ENCODE data around the gene ZKSCAN2.

The ZKSCAN2 gene

DNA sequence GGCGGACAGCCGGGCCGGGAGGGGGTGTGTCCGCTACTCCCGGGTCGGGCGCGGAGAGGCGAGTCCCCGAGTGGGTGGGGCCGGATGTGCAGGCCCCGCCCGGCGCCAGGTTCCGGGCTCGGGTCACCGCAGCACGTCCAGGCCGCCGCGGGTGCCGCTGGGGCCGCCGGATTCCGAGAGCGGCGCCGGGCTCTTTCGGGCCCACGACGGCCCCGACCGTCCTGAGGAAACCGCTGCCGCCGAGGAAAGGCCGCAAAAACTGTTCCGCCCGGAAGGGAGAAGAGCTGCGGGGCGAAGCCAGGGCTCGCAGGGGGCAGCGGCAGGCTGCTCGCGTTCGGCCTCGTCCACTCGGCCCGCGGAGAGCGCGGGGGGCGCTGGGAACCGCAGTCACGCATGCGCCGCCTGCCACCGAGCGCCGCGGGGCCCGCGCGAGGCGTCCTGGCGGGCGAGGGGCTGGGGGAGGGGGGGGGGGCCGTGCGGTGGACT, at the start of gene ZKSCAN2:
Gene ZKSCAN2 (minus strand): TSS at position 376 of the 486 bp plus-strand sequence. CDS start 718 bp downstream, outside the sequence.
- DNase-seq (ENCODE audit: low read depth, low spot score) = peak; percentile 60

DNA sequence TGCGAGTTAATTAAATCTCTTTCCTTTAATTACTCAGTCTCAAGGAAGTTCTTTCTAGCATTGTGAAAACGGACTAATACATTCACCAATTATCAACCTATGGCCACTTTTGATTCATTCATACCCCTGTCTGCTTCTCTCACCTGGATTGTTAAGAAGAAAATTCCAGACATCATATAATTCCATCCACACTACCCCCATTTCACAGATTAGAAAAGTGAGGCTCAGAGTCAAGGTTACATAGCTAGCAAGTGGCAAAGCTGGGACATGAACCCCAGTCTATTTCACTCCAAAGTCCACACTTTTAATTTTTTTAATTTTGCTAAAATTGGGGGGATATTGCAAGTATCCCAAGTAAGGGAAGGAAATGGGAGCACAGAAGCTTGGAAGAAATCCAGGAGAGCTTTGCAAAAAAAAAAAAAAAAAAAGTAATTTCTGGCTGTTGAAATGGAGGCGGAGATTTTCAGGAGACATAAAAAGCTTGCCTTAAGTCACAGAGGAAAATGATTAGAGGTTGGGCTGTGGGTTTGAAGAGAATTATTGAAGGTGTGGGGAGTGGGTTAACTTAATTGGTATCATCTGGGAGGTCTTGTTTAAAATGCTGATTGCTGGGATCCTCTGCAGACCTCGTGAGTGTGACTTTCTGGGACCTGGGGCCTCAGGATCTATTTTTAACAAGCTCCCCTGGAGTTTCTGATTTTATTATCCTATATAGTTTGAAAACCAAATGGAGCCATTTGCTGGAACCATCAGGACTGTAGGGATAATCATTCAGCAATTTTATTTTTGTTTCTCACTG, 42.3 kb upstream of the ZKSCAN2 start:
- DNase-seq (ENCODE audit: low read depth, low spot score) = no peak

DNA sequence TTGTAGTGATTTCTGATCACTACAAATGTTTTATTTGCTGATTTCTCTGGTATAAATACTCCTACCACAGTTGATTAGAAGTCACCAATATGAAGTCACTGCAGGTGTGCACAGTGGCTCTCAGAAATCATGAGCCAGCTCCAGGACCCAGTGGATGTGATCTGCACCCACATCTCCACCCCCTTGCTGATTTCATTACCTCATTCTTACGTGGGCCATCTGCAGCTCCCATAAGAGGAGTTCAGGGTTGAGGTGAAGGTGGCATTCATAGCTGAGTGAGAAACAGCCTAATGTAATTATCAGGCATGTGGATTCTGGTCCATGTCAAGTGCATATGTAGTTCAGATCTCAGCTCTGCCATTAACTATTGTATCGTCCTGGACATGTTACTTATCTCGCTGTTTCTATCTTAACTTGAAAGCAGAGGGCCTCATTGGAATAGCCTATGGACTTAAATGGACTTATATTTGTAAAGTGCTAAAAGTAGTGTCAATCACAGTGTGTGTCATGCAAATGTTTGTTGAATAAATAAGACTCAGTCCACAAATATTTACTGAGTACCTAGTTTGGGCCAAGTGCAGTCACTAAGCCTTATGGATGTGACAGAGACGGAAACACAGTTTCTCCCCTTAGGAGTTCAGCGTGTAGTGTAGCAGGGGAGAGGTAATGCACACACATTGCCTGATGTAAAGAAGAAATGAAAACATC, 40.7 kb upstream of the ZKSCAN2 start:
- DNase-seq (ENCODE audit: low read depth, low spot score) = no peak

DNA sequence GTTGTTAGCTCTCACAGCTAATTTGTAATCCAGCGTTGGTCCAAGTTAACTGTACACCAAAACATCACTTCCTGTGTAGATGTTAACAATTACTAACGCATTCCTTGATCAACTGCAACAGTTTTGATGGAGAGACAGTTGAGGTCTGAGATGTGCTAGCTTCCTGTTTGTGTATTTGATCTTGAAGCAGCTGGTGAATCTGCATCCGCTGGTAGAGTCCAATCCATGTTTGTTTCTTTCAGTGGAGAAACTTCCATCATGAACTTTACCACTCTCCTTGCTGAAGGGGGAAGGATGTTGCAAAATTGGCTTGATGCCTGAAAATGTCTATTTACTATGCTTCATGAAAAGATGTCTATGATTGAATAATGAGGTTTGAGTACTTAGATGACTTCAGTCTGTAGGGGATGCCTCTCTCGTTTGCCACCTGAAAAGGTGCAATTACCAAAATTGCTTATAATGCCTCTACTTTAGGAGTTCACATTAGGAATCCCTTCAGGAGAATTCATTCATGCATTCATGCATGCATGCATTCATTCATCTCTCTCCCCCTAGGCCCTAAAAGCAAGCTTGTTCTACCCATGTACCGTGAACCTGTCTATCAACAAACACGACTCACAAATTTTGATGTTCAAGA, 39.6 kb upstream of the ZKSCAN2 start:
- no peak for DNase-seq (ENCODE audit: low read depth, low spot score)

DNA sequence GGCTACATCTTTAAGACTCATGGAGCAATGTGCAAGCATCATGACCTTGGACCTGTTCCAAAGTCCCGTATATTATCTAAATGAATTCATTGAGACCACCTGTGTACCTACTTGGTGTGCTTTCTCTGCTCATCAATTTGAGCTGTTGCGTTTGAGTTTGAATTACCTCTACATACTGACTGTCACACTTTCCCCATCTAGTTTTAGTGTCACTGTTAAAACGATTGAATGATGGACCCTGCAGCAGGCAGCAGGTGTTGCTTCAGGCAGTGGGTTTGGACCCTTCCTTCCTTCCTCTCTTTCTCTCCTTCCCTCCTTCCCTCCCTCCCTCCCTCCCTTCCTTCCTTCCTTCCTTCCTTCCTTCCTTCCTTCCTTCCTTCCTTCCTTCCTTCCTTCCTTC, 33.9 kb upstream of the ZKSCAN2 start:
- no peak for DNase-seq (ENCODE audit: low read depth, low spot score)

DNA sequence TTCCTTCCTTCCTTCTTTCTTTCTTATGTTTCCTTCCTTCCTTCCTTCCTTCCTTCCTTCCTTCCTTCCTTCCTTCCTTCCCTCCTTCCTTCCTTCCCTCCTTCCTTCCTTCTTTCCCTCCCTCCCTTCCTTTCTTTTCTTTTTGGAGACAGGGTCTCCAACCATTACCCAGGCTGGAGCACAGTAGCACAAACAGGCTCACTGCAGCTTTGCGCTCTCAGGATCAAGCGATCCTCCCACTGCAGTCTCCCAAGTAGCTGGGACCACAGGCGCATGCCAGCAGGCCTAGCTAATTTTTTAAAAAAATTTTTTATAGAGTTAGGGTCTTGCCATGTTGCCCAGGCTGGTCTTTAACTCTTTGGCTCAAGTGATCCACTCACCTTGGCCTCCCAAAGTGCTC, 31.8 kb upstream of the ZKSCAN2 start:
- DNase-seq (ENCODE audit: low read depth, low spot score) = no peak

DNA sequence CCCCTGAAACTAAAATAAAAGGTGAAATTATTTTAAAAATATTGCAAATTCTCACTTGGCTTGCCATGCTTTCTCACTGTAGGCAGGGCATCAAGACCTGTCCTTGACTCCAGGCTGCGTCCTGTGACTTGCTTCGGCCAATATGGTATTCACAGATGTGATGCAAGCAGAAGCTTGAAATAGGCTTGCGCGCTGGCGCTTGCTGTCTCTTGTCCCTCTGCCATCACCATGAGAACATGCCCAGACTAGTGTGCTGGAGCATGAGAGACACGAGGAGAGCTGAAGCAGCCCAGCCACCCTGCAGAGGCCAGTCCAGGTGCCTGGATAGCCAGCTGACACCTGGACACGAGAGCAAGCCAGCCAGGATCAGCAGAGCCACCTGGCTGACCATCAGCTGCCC, 21.8 kb upstream of the ZKSCAN2 start:
- no peak for DNase-seq (ENCODE audit: low read depth, low spot score)

DNA sequence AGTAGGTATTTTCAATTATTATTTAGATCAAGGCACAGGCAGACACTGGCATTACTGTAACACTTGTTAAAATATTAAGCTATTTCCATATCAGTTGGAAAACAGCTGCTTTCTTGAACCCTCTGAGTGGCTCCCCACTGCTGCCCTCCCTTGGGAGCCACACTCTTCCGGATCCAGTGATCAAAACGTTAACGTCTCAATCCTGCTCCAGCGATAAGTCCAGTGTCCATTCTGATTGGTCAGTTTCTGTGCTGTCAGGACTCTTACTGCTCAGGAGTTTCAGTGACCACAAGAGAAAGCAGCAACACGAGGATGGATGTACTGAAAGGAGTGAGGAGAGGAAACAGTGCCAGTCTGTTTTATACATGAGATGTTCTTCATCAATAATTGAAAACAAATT, 13.8 kb upstream of the ZKSCAN2 start:
- DNase-seq (ENCODE audit: low read depth, low spot score) = no peak

DNA sequence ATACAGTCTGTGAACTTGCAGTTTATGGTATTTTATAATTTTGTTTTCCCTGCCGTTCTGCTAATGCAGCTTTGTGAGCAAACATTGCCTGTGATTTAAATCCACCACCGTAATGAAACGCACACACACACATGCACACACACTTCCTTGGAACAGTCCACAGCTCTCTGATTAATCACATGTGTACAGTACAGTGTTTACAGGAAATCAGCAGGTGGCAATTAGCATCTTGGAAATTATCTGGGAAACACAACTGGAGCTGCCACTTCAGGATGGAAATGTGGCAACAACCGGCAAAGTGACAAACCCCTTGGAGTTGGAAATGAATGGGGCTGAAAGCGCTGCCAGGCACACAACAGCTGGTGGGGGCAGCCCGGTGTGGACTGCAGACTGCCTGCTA, 12.9 kb upstream of the ZKSCAN2 start:
- no peak for DNase-seq (ENCODE audit: low read depth, low spot score)

DNA sequence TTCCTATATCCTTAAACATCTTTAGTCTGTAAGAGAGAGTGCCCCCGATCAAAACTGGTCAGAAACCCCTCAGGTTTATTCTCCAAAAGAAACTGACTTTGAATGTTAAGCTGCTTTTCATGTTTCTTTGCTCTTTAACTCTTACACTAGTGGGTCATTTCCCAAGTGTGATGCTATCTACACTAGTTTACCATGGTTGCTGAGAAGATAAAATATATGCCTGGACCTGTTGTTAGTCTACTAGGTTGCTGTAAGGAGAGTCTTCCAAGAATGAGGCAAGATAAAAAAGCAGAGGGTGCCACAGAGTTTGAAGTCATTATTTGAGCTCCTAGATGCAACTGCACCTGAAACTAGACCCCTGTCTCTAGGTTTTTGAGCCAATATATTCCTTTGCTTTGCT, 12.2 kb upstream of the ZKSCAN2 start:
- no peak for DNase-seq (ENCODE audit: low read depth, low spot score)

DNA sequence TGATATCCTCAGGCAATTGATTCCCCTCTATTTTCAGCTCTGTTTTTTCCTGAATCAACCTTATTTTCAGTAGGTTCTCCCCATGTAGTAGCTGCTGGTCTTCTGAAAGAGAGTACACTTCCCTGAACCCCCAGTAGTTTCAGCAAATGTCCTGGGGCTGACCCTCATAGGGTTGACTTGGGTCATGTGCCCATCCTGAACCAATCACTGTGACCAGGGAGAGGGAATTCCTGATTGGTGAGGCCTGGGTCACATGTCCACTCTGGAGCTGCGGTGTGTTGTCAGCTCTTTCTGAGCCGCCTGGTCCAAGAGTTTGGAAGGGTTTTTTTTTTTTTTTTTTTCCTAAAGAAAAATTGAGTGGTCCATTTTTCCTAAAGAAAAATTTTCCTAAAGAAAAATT, 8.3 kb upstream of the ZKSCAN2 start:
- no peak for DNase-seq (ENCODE audit: low read depth, low spot score)

DNA sequence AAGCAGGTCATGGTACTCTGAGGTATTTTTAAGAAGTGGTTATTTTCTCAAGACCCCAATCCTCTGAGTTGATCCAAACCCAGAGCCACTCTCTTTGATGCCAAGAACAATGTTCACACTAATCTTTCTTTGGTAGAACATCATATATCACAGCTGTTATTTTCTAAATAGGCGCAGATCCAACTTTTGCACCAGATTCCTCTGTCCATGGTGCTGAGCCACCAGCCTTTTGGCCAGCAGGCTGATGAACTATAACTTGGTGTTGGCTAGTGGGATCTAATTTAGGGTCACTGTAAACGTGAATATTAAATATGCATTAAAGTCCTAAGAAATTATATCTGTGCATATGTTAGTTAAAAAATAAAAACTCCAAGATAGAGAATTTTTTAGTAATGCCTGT, 7.0 kb upstream of the ZKSCAN2 start:
- DNase-seq (ENCODE audit: low read depth, low spot score) = no peak

DNA sequence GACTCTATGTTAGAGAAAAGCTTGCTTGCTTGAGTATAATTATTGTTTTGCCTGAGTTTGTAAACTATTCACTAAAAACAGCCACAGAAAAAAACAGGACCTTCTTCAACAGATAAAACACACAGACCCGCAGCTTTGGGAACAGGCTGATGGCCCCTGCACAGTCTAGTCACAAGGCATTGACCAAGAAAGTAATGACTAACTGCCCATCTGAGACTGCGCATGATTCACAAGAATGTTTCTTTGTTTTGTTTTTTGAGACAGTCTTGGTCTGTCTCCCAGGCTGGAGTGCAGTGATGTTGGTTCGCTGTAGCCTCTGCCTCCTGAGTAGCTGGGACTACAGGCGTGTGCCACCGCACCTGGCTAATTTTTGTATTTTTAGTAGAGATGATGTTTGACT, 2.8 kb upstream of the ZKSCAN2 start:
- DNase-seq (ENCODE audit: low read depth, low spot score) = no peak

DNA sequence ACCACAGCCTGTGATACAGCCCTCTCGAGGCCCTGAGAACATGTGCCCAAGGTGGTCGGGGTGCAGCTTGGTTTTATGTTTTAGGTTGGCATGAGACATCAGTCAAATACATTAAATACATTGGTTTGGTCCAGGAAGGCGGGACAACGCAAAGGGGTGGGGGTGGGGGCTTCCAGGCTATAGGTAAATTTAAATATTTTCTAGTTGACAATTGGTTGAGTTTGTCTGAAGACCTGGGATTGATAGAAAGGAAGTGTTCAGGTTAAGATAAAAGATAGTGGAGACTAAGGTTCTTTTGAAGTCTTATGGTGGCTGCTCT, 1.2 kb upstream of the ZKSCAN2 start:
- no peak for DNase-seq (ENCODE audit: low read depth, low spot score)

DNA sequence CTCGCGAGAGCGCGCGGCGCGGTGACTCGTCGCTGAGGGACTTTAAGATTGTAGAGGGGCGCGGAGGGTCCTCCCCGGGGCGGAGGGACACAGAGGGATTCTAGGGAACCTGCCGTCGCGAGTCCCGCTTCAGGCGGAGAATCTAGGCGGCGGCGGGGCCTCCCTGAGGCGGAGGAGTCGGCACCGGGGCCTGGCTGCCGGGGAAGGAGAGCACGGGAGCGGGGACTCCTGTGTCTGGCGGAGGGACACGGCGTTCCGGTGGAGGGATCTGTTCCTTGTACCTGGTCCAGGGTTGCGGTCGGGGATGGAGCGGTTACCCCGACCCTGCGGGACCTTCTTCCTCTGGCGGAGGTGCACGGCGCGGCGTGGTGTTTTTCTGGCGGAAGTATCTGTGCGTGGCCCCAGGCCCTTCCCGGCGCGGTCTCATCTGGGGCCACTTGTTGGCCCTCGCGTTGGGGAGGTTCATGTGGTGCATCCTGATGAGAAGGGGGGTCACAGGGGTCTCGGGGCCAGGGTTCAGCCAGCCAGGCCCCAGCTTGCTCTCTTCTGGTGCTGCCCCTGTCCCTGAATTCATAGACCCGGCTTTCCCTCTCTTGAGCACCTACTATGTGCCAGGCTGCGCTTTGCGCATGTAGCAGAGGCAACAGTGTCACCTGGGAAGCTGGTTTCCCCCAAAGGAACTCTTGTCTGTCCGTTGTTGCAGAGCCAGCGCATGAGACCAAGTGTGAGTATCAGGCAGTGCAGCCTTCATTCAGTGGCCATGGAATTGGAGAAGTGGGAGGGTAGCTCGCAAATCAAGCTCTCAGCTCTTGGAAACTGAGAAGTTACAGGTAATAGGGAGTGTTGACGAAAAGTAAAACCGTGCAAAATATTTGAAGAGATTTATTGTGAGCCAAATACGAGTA, 563 bp upstream of the ZKSCAN2 start:
- DNase-seq (ENCODE audit: low read depth, low spot score) = peak; percentile 57

DNA sequence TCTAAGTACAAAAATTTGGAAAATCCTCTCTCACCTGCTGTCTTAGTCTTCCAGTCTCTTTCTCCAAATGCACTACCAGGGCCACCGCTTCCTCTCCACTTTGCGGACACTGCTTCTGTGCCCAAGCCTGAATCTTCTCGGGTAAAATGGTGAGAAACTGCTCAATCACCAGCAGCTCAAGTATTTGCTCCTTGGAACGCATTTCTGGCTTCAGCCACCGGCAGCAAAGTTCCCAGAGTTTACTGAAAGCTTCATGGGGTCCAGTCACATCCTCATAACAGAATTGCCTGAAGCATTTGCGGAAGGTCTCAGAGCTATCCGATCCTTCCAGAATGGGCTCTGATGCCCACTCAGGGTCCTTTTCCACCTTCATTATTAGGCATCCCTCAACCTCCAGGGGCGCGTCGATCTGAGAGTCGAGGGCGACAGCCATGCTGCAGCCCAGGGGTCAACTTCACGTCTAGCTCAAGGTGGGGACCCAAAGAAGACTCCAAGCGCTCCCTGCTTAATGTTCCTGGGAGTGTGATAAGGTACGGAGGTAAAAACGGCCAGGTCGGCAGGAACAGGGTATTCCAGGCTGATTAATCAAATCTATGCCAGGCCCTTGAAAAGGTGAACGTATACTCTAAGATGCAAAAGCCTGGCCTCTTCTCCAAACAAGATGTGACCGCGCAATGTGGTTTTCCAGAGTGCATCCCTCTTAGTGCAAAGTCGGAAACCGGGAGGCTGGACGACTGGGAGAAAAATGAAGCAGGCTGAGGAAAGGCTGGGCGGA, 763 bp downstream of the ZKSCAN2 start:
- DNase-seq (ENCODE audit: low read depth, low spot score) = no peak

DNA sequence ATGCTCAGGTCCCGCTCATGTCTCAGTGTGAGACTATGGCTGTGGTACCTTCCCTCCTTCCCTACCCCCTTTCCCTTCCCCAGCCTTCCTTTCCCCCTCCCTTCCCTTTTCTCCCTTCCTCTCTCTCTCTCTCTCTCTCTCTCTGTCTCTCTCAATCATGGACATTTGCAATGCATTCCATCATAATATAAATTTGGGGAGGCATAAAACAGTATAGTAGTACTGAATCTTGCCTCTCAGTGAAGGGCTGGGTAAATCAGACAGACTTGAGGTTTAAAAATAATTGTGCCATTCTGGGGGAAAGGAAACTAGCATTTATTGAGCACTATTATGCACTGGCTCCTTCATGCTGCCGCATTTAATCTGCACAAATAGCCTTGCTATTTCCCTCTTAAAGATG, 4.3 kb downstream of the ZKSCAN2 start:
- DNase-seq (ENCODE audit: low read depth, low spot score) = no peak

DNA sequence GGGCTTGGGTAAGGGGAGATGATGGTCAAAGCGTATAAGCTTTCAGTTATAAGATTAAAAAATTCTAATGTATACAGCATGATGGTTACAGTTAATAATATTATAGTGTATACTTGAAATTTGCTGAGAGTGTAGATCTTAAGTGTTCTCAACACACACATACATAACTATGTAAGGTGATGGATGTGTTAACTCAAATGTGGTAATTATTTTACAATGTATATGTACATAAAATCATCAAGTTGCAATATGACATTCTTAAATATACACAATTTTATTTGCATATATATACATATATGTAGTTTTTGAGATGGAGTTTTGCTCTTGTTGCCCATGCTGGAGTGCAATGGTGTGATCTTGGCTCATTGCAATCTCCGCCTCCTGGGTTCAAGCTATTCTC, 7.2 kb downstream of the ZKSCAN2 start:
- DNase-seq (ENCODE audit: low read depth, low spot score) = no peak

DNA sequence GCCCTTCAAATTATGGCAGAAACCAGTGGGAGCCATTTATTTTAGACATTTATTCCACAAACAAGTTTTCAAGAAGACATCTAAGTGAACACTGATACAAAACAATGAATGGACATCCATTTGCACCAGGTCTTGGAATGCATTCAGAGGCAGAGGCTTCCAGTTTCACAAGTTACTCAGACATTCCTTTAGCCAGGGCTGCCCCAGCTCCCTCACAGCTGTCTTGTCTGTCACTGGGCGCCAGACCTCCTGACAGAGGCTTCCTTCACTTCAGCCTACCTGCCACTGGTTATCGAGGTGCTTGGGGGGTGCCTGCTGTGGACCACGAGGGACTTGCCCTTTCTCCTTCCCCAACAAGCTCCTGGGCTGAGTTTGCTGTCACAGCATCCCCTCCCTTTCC, 21.7 kb downstream of the ZKSCAN2 start:
- no peak for DNase-seq (ENCODE audit: low read depth, low spot score)

DNA sequence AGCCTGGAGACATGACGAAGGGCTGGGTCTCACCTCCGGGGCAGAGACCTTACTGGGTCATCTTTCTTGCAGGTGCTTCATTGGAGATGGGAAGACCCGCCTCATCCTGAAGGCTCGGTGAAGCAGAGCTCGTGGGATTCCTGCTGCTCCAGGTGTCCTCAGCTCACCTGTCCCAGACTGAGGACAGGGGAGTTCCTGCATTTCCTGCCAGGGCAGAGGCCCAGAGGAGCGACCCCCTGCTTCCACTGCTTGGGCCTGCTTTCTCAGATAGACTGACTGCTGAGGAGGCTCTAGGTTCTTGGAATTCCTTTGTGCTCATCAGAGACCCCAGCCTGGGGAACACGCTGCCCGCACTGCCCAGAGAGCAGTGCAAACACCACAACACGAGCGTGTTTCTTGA, 29.3 kb downstream of the ZKSCAN2 start:
- no peak for DNase-seq (ENCODE audit: low read depth, low spot score)

DNA sequence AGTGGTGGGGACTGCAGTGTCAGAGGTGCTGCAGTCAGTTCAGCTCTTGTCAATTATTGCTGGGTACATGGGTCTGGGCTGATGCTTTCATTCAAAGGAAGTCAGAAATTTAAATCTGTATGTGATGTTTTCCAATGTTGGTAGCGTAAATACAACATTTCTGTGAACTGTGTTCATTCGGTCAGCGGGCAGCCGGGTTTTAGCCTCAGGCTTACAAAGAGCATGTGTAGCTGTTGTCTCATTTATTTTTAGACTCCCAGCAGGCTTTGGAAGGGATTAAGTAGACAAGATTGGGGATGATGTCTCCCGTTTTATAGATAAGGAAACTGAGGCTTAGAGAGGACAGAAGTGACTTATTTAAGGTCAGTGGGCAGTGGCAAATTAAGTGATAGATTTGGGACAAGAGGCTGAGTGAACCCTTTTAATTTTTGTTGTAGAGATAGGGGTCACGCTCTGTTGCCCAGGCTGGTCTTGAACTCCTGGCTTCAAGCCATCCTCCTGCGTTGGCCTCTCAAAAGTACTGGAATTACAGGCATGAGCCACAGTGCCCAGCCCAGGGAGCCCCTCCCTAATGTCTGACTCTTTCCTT, 32.8 kb downstream of the ZKSCAN2 start:
- DNase-seq (ENCODE audit: low read depth, low spot score) = no peak
